NCI-H1436 (cell line): Measurements from ENCODE around the gene NOTCH2.
"Not testable (repeated sequence)": the region's sequence is repeated elsewhere in the genome, so short reads cannot be mapped to it uniquely, and the experiment has no call there.

ENCODE experiments used
- DNase-seq: peaks from one replicate; lab custom pipeline; 2025; lab: John Stamatoyannopoulos, UW

The NOTCH2 gene

GRCh38 chr1:120068683-120069066 is 787 bp downstream of the NOTCH2 start:
- DNase-seq: not testable (repeated sequence)

DNA sequence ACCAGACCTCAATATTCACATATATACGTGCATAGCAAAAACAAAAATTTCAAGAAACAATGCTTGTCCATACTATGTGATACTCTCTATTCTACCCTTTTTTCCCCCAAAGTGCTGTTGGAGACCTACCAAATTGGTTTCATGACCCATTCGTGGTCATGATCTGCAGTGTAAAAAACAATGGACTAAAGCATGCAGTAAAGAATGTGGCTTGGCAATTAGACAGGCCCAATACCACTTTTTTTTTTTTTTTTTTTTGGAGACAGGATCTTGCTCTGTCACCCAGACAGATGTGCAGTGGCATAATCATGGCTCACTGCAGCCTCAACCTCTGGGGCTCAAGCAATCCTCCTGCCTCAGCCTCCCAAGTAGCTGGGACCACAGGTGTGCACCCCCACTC is 21.3 kb downstream of the NOTCH2 start:
- DNase-seq: not testable (repeated sequence)

- DNase-seq: not testable (repeated sequence)
These were observed 27.7 kb downstream of the NOTCH2 start for GRCh38 chr1:120041771-120042170.

- not testable (repeated sequence) for DNase-seq
These were observed 37.2 kb downstream of the NOTCH2 start for GRCh38 chr1:120032253-120032652.

DNA sequence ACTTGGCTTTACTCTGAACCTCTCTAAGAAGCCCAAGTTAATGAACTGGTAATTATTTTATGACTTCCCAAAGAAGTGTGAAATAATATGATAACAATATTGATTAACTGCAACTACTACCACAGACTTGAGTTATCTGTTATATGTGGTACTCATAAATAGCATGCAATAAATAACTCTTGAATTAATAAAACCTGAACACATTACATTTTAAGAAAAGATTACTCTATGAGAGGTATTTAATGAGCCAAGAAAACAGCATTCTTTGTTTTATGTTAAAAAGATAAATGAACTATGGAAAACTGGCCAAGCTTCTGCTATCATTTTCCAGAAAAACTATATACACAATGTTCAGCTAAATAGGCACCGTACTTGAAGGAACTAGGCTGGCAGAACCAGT is 45.7 kb downstream of the NOTCH2 start:
- DNase-seq: not testable (repeated sequence)

DNA sequence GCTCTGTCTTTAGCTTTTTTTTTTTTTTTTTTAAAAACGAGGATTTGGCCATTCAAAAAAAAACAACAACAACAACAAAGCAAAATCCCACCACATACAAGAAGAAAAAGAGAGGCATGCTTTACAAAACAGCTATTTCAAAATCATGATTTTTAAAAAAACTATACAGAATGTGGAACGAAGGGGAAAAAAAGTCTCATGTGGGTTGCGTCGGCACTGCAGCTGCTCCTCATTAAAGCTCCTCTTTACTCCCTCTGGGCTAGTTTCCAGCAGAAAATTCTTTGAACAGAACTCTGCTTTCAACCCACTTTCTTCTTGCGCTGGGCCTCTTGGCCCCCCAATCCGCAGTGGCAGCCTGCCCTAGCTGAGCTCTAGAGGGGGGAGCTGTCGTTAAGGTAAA is 54.5 kb downstream of the NOTCH2 start:
- not testable (repeated sequence) for DNase-seq

GRCh38 chr1:120008320-120008719 is 61.1 kb downstream of the NOTCH2 start:
- DNase-seq: not testable (repeated sequence)

- not testable (repeated sequence) for DNase-seq
These were observed 61.6 kb downstream of the NOTCH2 start for GRCh38 chr1:120007850-120008249.

DNA sequence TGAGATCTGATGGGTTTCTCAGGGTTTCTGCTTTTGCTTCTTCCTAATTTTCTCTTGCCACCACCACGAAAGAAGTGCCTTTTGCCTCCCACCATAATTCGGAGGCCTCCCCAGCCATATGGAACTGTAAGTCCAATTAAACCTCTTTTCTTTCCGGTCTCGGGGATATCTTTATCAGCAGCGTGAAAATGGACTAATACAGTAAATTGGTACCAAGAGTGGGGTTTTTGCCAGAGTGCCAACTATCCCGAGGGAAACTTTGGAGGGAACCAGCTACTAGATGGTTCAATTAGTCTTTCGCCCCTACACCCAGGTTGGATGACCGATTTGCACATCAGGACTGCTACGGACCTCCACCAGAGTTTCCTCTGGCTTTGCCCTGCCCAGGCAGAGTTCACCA is 68.4 kb downstream of the NOTCH2 start:
- not testable (repeated sequence) for DNase-seq

GRCh38 chr1:119996731-119997312 is 72.6 kb downstream of the NOTCH2 start:
- DNase-seq: not testable (repeated sequence)

DNA sequence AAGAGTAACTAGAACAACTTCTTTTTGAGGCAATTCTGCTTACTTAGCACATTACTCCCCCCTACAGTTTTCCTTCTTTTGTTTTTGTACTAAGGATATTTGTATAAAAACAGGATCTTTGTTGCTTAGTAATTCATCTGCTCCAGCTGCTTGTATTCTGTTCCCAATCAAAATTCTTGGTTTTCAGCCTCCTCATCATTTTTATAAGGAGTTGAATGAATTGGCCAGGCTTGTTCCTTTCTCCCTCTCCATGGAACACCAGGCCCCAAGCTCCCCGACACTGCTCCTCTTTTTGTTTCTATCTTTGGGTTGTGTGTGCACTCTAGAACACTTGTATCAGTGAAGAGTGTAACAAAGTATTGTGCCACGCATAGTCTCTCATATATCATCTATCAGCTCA is 73.5 kb downstream of the NOTCH2 start:
- DNase-seq: not testable (repeated sequence)

- no peak for DNase-seq
These were observed 81.0 kb downstream of the NOTCH2 start for GRCh38 chr1:119988306-119989062.

DNA sequence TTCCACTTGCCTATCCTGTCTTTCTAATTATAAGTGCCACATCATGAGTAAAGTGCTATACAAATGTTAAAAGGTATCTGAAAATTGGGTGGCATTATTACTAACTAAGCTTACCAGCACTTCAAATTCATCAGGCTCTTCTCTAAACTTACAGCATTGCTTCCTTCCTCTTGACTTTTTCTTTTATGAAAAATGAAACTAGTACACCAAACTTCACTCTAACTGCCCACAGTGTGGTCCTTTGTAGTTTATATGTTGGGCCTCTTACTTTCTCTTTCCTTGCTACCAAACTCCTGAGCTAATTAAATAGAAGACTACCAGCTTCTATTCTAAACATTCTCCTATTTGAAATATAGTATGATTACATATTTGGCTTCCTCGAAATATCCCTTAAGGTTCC is 81.8 kb downstream of the NOTCH2 start:
- no peak for DNase-seq

DNA sequence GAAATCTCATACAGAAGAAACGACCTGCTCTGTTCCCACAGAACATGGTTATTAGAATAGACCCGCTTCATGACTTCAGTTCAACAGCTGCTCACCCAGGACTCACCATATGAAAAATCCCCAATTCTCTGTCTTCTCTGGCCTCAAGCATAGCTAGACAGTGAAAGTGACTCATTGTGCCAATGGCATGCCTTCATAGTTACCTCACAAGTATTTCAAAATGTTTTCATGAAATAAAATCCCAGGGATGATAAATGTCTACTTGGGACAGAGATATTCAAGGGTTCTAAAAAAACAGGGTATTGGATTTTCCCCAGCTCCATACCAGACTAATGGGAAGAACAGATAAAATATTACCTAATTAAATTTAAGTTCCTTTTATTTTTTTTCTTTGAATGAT is 82.3 kb downstream of the NOTCH2 start:
- DNase-seq: no peak

DNA sequence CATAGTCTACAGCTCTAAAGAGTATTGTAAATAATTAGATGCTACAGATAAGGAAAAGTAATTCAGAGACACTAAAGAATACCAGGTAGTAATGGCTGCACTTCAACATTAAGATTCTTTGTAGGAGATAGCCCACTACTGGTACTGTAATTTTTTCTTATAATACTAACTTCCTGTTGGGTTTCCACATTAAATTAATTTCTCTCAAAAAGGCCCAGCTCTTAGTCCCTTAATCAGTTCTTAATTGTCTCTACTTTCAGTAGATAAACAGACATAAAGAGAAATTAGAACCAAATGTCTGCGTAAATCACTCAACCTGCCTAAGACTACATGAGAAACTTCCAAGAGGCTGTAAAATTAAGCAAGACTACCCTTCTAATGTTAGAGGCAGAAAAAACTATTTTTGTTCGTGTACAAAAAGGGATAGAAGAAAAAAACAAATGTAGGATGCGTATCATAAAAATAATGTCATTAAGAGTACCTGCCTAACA is 83.4 kb downstream of the NOTCH2 start:
- DNase-seq: no peak

DNA sequence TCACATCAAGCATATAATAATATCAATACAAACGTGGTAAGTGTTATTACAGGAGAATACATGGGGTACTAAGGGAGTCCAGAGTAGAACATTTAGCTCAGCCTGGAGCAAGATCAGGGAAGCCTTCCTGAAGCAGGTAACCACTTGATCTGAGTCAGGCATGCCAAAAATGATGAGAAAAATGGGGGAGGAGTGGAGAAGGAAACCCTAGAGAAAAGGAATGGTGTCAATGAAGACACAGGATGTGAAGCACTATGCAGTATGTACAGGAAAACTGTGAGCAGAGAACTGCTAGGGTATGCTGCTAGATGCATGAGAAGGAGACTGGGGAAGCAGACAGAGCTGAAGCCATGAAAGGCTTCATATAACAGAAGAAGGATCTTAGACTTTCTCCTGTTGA is 84.7 kb downstream of the NOTCH2 start:
- DNase-seq: no peak

DNA sequence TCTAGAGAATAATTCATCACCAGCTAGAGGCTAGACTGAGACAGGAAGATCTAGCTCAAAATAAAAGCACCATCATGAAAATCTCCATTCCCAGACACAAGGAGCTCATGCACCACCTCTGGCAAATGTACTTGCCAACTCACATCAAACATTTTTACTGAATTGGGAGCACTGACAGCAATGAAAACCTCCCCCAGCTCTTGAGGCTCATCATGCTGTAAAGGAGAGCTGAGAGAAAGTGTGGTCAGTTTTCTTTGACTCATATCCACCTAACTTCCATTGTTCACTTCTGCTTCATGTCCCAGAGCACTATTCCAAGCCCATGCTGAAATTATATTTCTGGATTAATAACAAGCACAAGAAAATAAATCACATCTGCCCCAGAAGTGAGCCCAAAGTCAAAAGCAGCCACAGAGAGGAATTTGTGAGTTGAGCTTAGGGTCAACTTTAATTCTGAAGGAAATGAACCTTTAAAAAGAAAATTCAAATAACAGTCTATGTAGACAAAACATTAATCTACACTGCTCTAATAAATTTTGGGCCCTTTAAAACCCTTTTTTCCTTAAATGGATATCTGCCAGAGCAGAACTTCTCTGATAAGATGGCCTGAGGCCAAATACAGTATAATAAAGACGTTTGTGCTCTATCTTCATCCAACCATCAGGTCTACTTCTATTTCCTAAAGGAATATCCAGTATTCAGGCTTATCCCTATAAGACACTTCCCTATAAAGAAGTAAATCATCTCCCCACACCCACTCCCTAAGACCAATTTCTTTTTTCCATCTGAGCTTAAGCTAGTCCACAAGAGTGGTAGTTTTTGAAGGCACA is 87.3 kb downstream of the NOTCH2 start:
- no peak for DNase-seq

DNA sequence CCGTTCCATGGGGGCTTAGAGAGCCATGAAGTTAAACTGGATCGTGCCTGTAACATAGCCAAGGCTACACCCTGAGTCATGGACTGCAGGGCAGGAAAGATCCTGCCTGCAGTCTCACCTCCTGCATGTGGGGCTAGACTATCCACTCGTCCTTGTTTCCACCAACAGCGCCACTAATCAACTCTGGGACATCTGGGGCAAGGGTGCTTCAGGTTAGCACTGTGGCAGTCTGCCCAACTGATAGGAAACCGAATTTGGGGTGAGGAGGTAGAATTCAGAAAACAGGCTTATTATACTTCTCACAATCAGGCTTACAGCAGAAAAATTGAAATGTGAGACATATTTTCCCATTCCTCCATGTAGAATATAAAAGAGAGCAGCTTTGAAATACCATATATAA is 88.0 kb downstream of the NOTCH2 start:
- DNase-seq: no peak

GRCh38 chr1:119978018-119978505 is 91.4 kb downstream of the NOTCH2 start:
- no peak for DNase-seq

GRCh38 chr1:119977113-119977736 is 92.2 kb downstream of the NOTCH2 start:
- not testable (repeated sequence) for DNase-seq

GRCh38 chr1:119975582-119976254 is 93.7 kb downstream of the NOTCH2 start:
- DNase-seq: not testable (repeated sequence)
